ENCODE measurements around the gene OSBPL7. TPM values are rescaled to one million over a fixed set of nuclear protein-coding genes. Genes with fewer than 3 reads are reported as not detected.

OSBPL7 gene
- total RNA-seq, 1 donor from 2014 or later: 21.4 TPM

DNA sequence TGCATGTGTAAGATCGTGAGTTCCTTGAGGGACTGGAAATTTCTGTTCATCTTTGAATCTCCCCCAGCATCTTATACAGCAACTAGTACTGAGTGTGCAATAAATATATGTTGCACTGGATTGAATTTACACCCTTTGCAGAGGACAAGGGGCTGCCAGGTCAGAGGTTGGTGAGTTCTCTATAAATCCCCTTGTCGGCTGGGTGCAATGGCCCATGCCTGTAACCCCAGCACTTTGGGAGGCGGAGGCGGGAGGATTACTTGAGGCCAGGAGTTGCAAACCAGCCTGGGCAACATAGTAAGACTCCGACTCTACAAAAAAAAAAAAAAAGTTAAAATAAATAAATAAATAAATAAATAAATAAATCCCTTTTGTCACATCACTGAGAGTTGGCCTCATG lies 38.8 kb upstream of the OSBPL7 start:
- Histone ChIP-seq H3K9me3 (ENCODE audit: insufficient read depth, low read depth, low read length) (no peaks in the 10 kb centered on the region), H3K4me3 (ENCODE audit: insufficient read depth, low read depth, low read length) (no peak overlapping the region), H3K4me2 (ENCODE audit: low read length) (no peak overlapping the region), H3K4me1 (ENCODE audit: insufficient read depth, low read length) (peaks cover 7% of the 10 kb centered on the region), H4K20me1 (ENCODE audit: insufficient read depth, low read length) (no peaks in the 10 kb centered on the region), H3K27me3 (ENCODE audit: insufficient read depth, low read length) (peaks cover 10% of the 10 kb centered on the region), H3K27ac (ENCODE audit: low read depth, low read length) (no peak overlapping the region), H3K79me2 (ENCODE audit: insufficient read depth, low read length) (no peaks in the 10 kb centered on the region), H3K36me3 (ENCODE audit: insufficient read depth, low read length) (no peaks in the 10 kb centered on the region), H2AFZ (ENCODE audit: low read depth, low read length) (no peak overlapping the region), H3K9ac (ENCODE audit: low read length) (no peak overlapping the region)
- TF ChIP-seq EZH2 (IDR thresholded peaks at IDR 0.05; ENCODE audit: insufficient read depth, low read length): no peak
- TF ChIP-seq, protein P1, sequence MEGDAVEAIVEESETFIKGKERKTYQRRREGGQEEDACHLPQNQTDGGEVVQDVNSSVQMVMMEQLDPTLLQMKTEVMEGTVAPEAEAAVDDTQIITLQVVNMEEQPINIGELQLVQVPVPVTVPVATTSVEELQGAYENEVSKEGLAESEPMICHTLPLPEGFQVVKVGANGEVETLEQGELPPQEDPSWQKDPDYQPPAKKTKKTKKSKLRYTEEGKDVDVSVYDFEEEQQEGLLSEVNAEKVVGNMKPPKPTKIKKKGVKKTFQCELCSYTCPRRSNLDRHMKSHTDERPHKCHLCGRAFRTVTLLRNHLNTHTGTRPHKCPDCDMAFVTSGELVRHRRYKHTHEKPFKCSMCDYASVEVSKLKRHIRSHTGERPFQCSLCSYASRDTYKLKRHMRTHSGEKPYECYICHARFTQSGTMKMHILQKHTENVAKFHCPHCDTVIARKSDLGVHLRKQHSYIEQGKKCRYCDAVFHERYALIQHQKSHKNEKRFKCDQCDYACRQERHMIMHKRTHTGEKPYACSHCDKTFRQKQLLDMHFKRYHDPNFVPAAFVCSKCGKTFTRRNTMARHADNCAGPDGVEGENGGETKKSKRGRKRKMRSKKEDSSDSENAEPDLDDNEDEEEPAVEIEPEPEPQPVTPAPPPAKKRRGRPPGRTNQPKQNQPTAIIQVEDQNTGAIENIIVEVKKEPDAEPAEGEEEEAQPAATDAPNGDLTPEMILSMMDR (IDR thresholded peaks at IDR 0.05; ENCODE audit: insufficient read depth, low read depth, low read length): no peak
- FAIRE-seq (no peak), DNase-seq (ENCODE audit: low read depth) (no peak)
- H3K36me3 Mint-ChIP-seq (ENCODE audit: low read depth, unreplicated experiment): peaks cover 1% of the 10 kb centered on the region
- H3K4me1 Mint-ChIP-seq (ENCODE audit: low read depth, unreplicated experiment): peaks cover 13% of the 10 kb centered on the region
- peaks cover 7% of the 10 kb centered on the region for H3K9me3 Mint-ChIP-seq (ENCODE audit: unreplicated experiment)
- H3K27me3 Mint-ChIP-seq (ENCODE audit: low read depth, unreplicated experiment): peaks cover 31% of the 10 kb centered on the region
- no peak overlapping the region for H3K4me3 Mint-ChIP-seq (ENCODE audit: unreplicated experiment)
- no peak overlapping the region for H3K27ac Mint-ChIP-seq (ENCODE audit: unreplicated experiment)

DNA sequence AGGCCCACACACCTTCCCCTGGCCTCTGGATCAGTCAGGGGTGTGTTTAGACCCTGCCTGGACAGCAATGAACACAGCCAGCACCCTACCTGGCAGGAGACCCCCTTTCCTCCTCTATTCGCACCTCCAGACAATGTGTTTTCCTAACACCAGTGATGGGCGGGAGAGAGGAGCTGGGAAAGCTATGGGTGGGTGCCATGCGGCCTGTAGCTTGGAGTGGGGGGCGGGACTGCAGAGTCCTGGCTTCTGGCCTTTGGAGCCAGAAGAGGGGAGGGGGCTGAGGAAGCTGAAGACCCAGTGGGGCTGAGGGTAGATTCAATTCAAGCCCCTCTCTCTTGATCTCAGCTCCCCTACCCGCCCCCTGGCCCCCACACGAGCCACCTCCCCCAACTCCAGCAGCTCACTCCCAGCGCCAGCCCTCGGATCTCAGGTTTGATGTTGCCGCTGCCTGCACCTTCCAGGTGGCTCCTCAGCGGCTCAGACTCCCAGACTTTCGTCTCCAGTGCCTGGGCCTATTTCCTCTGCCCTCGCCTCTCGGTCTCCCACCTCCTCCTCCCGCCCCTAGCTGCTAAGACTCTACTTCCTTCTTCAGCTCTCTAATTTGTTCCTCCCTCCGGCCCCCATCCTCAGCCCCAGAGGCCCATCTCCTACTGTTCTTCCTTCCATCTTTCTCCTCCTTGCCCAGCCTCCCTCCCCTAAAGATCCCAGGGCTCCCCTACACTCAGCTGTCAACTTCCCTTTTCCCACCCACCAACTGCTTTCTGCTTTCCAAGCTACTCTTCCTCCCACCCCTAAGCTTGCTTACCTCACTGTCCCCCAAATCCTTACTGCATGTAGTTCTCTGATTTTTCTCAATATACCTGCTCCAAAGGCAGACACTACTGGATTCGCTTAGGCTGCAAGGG lies 36.2 kb upstream of the OSBPL7 start:
- Histone ChIP-seq H3K4me3 (ENCODE audit: insufficient read depth, low read depth, low read length) (no peak overlapping the region), H3K27ac (ENCODE audit: low read depth, low read length) (no peak overlapping the region), H3K27me3 (ENCODE audit: insufficient read depth, low read length) (peaks cover 34% of the 10 kb centered on the region), H2AFZ (ENCODE audit: low read depth, low read length) (no peak overlapping the region), H3K4me2 (ENCODE audit: low read length) (no peak overlapping the region), H3K9me3 (ENCODE audit: insufficient read depth, low read depth, low read length) (no peaks in the 10 kb centered on the region), H3K36me3 (ENCODE audit: insufficient read depth, low read length) (no peaks in the 10 kb centered on the region), H3K79me2 (ENCODE audit: insufficient read depth, low read length) (no peaks in the 10 kb centered on the region), H4K20me1 (ENCODE audit: insufficient read depth, low read length) (no peaks in the 10 kb centered on the region), H3K4me1 (ENCODE audit: insufficient read depth, low read length) (peaks cover 4% of the 10 kb centered on the region), H3K9ac (ENCODE audit: low read length) (no peak overlapping the region)
- Mint-ChIP-seq H3K27me3 (ENCODE audit: low read depth, unreplicated experiment) (peaks cover 44% of the 10 kb centered on the region), H3K4me3 (ENCODE audit: unreplicated experiment) (no peak overlapping the region), H3K27ac (ENCODE audit: unreplicated experiment) (no peak overlapping the region), H3K9me3 (ENCODE audit: unreplicated experiment) (peaks cover under 1% of the 10 kb centered on the region), H3K4me1 (ENCODE audit: low read depth, unreplicated experiment) (peaks cover 9% of the 10 kb centered on the region), H3K36me3 (ENCODE audit: low read depth, unreplicated experiment) (peaks cover 3% of the 10 kb centered on the region)
- FAIRE-seq (no peak), DNase-seq (ENCODE audit: low read depth) (no peak)
- TF ChIP-seq EZH2 (IDR thresholded peaks at IDR 0.05; ENCODE audit: insufficient read depth, low read length): no peak
- TF ChIP-seq, protein P1 (IDR thresholded peaks at IDR 0.05; ENCODE audit: insufficient read depth, low read depth, low read length): no peak

DNA sequence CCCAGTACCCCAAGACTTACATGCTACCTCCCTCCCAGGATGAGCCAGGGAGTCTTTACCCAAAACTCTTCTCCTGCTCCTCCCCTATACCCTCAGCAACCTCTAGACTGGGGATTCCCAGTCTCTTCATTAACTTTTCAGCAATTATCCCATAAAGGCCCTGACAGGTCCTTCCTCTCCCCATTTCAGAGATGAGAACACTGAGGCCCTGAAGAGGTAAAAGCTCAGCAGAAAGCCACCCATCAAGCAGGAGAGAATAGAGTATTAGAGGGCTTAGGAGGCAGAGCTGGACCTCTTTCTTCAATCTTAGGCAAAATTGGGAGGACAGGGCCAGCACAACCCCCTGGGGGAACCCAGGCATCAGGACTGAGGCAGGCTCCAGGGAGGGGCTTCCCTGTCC lies 35.2 kb upstream of the OSBPL7 start:
- no peaks in the 10 kb centered on the region for H4K20me1 ChIP-seq (ENCODE audit: insufficient read depth, low read length)
- no peak for DNase-seq (ENCODE audit: low read depth)
- no peak overlapping the region for H3K9ac ChIP-seq (ENCODE audit: low read length)
- no peaks in the 10 kb centered on the region for H3K79me2 ChIP-seq (ENCODE audit: insufficient read depth, low read length)
- H3K27ac ChIP-seq (ENCODE audit: low read depth, low read length): no peak overlapping the region
- H3K4me1 ChIP-seq (ENCODE audit: insufficient read depth, low read length): peaks cover 8% of the 10 kb centered on the region
- peaks cover 10% of the 10 kb centered on the region for H3K4me1 Mint-ChIP-seq (ENCODE audit: low read depth, unreplicated experiment)
- FAIRE-seq: no peak
- no peaks in the 10 kb centered on the region for H3K9me3 Mint-ChIP-seq (ENCODE audit: unreplicated experiment)
- no peak overlapping the region for H2AFZ ChIP-seq (ENCODE audit: low read depth, low read length)
- H3K4me3 ChIP-seq (ENCODE audit: insufficient read depth, low read depth, low read length): no peak overlapping the region
- H3K4me3 Mint-ChIP-seq (ENCODE audit: unreplicated experiment): no peak overlapping the region
- H3K36me3 ChIP-seq (ENCODE audit: insufficient read depth, low read length): no peaks in the 10 kb centered on the region
- H3K4me2 ChIP-seq (ENCODE audit: low read length): no peak overlapping the region
- TF ChIP-seq, protein P1 (IDR thresholded peaks at IDR 0.05; ENCODE audit: insufficient read depth, low read depth, low read length): no peak
- no peak for TF ChIP-seq EZH2 (IDR thresholded peaks at IDR 0.05; ENCODE audit: insufficient read depth, low read length)
- no peak overlapping the region for H3K27ac Mint-ChIP-seq (ENCODE audit: unreplicated experiment)
- H3K9me3 ChIP-seq (ENCODE audit: insufficient read depth, low read depth, low read length): no peaks in the 10 kb centered on the region
- H3K36me3 Mint-ChIP-seq (ENCODE audit: low read depth, unreplicated experiment): peaks cover 3% of the 10 kb centered on the region
- peaks cover 54% of the 10 kb centered on the region for H3K27me3 Mint-ChIP-seq (ENCODE audit: low read depth, unreplicated experiment)
- peaks cover 44% of the 10 kb centered on the region for H3K27me3 ChIP-seq (ENCODE audit: insufficient read depth, low read length)

All from astrocyte (in vitro differentiated cells and primary cell).